SK-N-SH (cell line): Measurements from ENCODE around the gene TPRX1. TPM values are rescaled to one million over a fixed set of nuclear protein-coding genes. Genes with fewer than 3 reads are reported as not detected.

Experiments used
- CTCF ChIA-PET: fragments of 300-600, 350-600 bp; formaldehyde crosslinking; extraction: SDS; loops from one replicate; lab custom pipeline; 2021; lab: Yijun Ruan, JAX
- POLR2A ChIA-PET: fragments of 350-600 bp; sonication (Branson Sonifier 250); formaldehyde crosslinking; extraction: SDS; loops from one replicate; lab custom pipeline; 2020; ENCODE audit warnings: antibody characterized with exemption, inconsistent platforms; lab: Yijun Ruan, JAX
- DNase-seq: peaks from one replicate; pipeline ENCODE4 v3.0.0; 2012
- H2AFZ ChIP-seq: fragments of 200-600 bp; sonication (generic); 2 replicates; pipeline ENCODE4 v1.8.1; 2016; ENCODE audit warnings: antibody characterized with exemption, mild to moderate bottlenecking, low read depth
- H3F3A ChIP-seq: fragments of 200-600 bp; sonication (generic); replicated peaks from 2 replicates; pipeline ENCODE3; 2016; ENCODE audit warnings: antibody characterized with exemption, mild to moderate bottlenecking; ENCODE audit not compliant: insufficient read depth
- H3K27ac ChIP-seq, 2 experiments: fragments of 200-500 bp in 1 of 2; fragments of 200-600 bp in 1 of 2; sonication (Bioruptor generic) in 1 of 2; sonication (generic), shearing (Covaris generic) in 1 of 2; 2 replicates each; pipeline versions ENCODE4 v1.5.1 to v1.6.1; 2014 to 2016; ENCODE audit warnings: low read depth in 2 of 2, inconsistent platforms in 1 of 2, low read length in 1 of 2, mild to moderate bottlenecking in 1 of 2, mixed read lengths in 1 of 2
- H3K27me3 ChIP-seq: fragments of 200-600 bp; sonication (generic), shearing (Covaris generic); 2 replicates; pipeline ENCODE4 v1.6.1; 2016; ENCODE audit warnings: mixed run types; ENCODE audit not compliant: insufficient read depth
- H3K36me3 ChIP-seq, 2 experiments: fragments of 200-500 bp in 1 of 2; fragments of 200-600 bp in 1 of 2; sonication (Bioruptor generic) in 1 of 2; sonication (generic) in 1 of 2; replicated peaks in 1 of 2; 2 replicates each; pipeline versions ENCODE3 to v1.5.1; 2014 to 2016; ENCODE audit warnings: low read length in 1 of 2, mild to moderate bottlenecking in 1 of 2; ENCODE audit not compliant: insufficient read depth in 2 of 2, control insufficient read depth in 1 of 2
- H3K4me1 ChIP-seq, 2 experiments: fragments of 200-500 bp in 1 of 2; fragments of 200-600 bp in 1 of 2; sonication (Bioruptor generic) in 1 of 2; sonication (generic), shearing (Covaris generic) in 1 of 2; 2 replicates each; pipeline versions ENCODE4 v1.5.1 to v1.6.1; 2014 to 2016; ENCODE audit warnings: low read depth in 1 of 2, low read length in 1 of 2, mixed run types in 1 of 2; ENCODE audit not compliant: insufficient read depth in 2 of 2, control insufficient read depth in 1 of 2
- H3K4me2 ChIP-seq: fragments of 200-600 bp; sonication (generic), shearing (Covaris generic); 2 replicates; pipeline ENCODE4 v1.6.1; 2017; ENCODE audit warnings: mixed run types
- H3K4me3 ChIP-seq, 2 experiments: fragments of 200-500 bp in 1 of 2; fragments of 200-600 bp in 1 of 2; sonication (Bioruptor generic) in 1 of 2; sonication (generic), shearing (Covaris generic) in 1 of 2; 2 replicates each; pipeline versions ENCODE4 v1.5.1 to v1.8.1; 2014 to 2016; ENCODE audit warnings: low read depth in 2 of 2, inconsistent platforms in 1 of 2, low read length in 1 of 2, mild to moderate bottlenecking in 1 of 2, mixed read lengths in 1 of 2, moderate library complexity in 1 of 2
- H3K79me2 ChIP-seq: fragments of 200-600 bp; sonication (generic); 2 replicates; pipeline ENCODE4 v1.8.1; 2017; ENCODE audit warnings: mild to moderate bottlenecking; ENCODE audit not compliant: insufficient read depth
- H3K9ac ChIP-seq: fragments of 200-600 bp; sonication (generic); 2 replicates; pipeline ENCODE4 v1.6.1; 2017; ENCODE audit warnings: mixed run types
- H3K9me2 ChIP-seq: fragments of 200-600 bp; sonication (generic); 2 replicates; pipeline ENCODE4 v1.6.1; 2017; ENCODE audit warnings: mixed run types
- H3K9me3 ChIP-seq: fragments of 200-600 bp; sonication (generic); 2 replicates; pipeline ENCODE4 v1.6.1; 2017; ENCODE audit warnings: mixed run types, mild to moderate bottlenecking, moderate library complexity
- H4K20me1 ChIP-seq: fragments of 200-600 bp; sonication (generic); 2 replicates; pipeline ENCODE4 v1.6.1; 2017; ENCODE audit warnings: mild to moderate bottlenecking, mixed run types; ENCODE audit not compliant: insufficient read depth
- ELF1 ChIP-seq: IDR thresholded peaks from 2 replicates; pipeline ENCODE4 v1.4.0; 2012
- EP300 ChIP-seq, 2 experiments: IDR thresholded peaks; 2 replicates each; pipeline versions ENCODE4 v1.4.0 to v1.6.1; 2012; ENCODE audit warnings: borderline replicate concordance in 1 of 2, low read depth in 1 of 2, low read length in 1 of 2
- EZH2phosphoT487 ChIP-seq: fragments of 200-600 bp; sonication (generic); IDR thresholded peaks from 2 replicates; pipeline ENCODE4 v1.6.1; 2017; ENCODE audit warnings: low read depth, mixed run types, mild to moderate bottlenecking, antibody characterized with exemption, moderate library complexity, borderline replicate concordance
- FOXM1 ChIP-seq: IDR thresholded peaks from 2 replicates; pipeline ENCODE4 v1.4.0; 2012; ENCODE audit warnings: low read depth, mild to moderate bottlenecking
- GABPA ChIP-seq: IDR thresholded peaks from 2 replicates; pipeline ENCODE4 v1.4.0; 2012; ENCODE audit warnings: low read depth, mild to moderate bottlenecking
- GATA2 ChIP-seq: sonication (generic); formaldehyde crosslinking; IDR thresholded peaks from 2 replicates; pipeline ENCODE4 v1.5.0; 2020; ENCODE audit warnings: mild to moderate bottlenecking, missing genetic modification reagents
- JUND ChIP-seq: IDR thresholded peaks from 2 replicates; pipeline ENCODE4 v1.4.0; 2012
- MXI1 ChIP-seq: IDR thresholded peaks from 2 replicates; pipeline ENCODE4 v1.6.1; 2012; ENCODE audit warnings: mild to moderate bottlenecking, low read depth, low read length, improper control_type of control experiment
- NRF1 ChIP-seq: IDR thresholded peaks from 2 replicates; pipeline ENCODE4 v1.6.1; 2012; ENCODE audit warnings: low read depth, mild to moderate bottlenecking, low read length
- RAD21 ChIP-seq: IDR thresholded peaks from 2 replicates; pipeline ENCODE4 v1.6.1; 2012; ENCODE audit warnings: mild to moderate bottlenecking, low read length
- RCOR1 ChIP-seq: fragments of 150-350 bp; IDR thresholded peaks from 2 replicates; pipeline ENCODE4 v1.6.1; 2017; ENCODE audit warnings: antibody characterized with exemption, low read length
- RFX5 ChIP-seq: IDR thresholded peaks from 2 replicates; pipeline ENCODE4 v1.6.1; 2012; ENCODE audit warnings: mild to moderate bottlenecking, improper control_type of control experiment, low read length
- RXRA ChIP-seq: IDR thresholded peaks from 2 replicates; pipeline ENCODE4 v1.4.0; 2012; ENCODE audit warnings: low read depth, mild to moderate bottlenecking, borderline replicate concordance
- SIN3A ChIP-seq: IDR thresholded peaks from 2 replicates; pipeline ENCODE4 v1.6.1; 2012; ENCODE audit warnings: low read depth, mild to moderate bottlenecking, low read length, moderate library complexity, borderline replicate concordance
- SMC3 ChIP-seq: IDR thresholded peaks from 2 replicates; pipeline ENCODE4 v1.6.1; 2012; ENCODE audit warnings: low read depth, low read length, improper control_type of control experiment
- TCF12 ChIP-seq: IDR thresholded peaks from 2 replicates; pipeline ENCODE4 v1.4.0; 2012
- TEAD4 ChIP-seq: IDR thresholded peaks from 2 replicates; pipeline ENCODE4 v1.4.0; 2012; ENCODE audit warnings: mild to moderate bottlenecking, borderline replicate concordance; ENCODE audit not compliant: insufficient read depth
- WGBS: methylation state at CpG from one replicate; pipeline ENCODE4 v1.1.6; 2017; ENCODE audit warnings: low lambda C conversion rate; 5-methylcytosine and 5-hydroxymethylcytosine counted together
- polyA plus RNA-seq, 3 experiments: library from polyadenylated mRNA; depleted of rRNA; stranded (reverse); fragments of >200 nt; gene quantifications; 2 replicates each; pipeline ENCODE4 v1.2.3, GENCODE V29; 2012
- TF ChIP-seq, protein P1 (sequence below): IDR thresholded peaks from 2 replicates; pipeline ENCODE4 v1.4.0; 2012; ENCODE audit warnings: low read depth
- TF ChIP-seq, protein P2 (sequence below): fragments of 150-350 bp; IDR thresholded peaks from 2 replicates; pipeline ENCODE4 v1.6.1; 2017; ENCODE audit warnings: antibody characterized with exemption, low read length, low read depth, borderline replicate concordance
- TF ChIP-seq, protein P3 (sequence below): fragments of 200-600 bp; sonication (generic); IDR thresholded peaks from 2 replicates; pipeline ENCODE4 v1.6.1; 2017; ENCODE audit warnings: antibody characterized with exemption, mild to moderate bottlenecking, moderate library complexity

TPRX1 gene
- polyA plus RNA-seq, 1 of the 3 experiments (the other 2 are of a cell fraction): not detected

DNA sequence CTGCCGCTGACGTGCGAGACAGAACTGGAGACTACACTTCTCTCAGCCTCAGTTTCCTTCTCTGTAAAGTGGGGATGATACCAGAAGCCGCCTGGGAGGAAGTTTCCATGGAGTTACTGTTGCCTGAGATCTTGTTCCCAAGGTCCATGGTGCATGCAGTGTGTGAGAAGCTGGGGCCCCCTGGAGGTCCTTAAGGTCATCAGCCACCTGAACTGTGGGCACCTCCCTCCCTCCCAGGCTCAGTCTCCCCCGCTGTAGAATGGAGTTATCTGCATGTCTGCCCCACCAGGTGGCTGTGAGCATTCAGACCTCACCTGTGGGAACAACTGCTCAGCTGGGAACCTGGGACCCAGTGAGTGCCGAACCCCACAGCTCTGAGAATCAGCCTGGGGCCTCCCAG, 20.0 kb upstream of the TPRX1 start:
- no peak for TF ChIP-seq NRF1
- no peak for TF ChIP-seq EZH2phosphoT487
- no peak for TF ChIP-seq MXI1
- TF ChIP-seq, protein P1, sequence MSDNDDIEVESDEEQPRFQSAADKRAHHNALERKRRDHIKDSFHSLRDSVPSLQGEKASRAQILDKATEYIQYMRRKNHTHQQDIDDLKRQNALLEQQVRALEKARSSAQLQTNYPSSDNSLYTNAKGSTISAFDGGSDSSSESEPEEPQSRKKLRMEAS: no peak
- no peak for TF ChIP-seq TCF12
- TF ChIP-seq RCOR1: no peak
- TF ChIP-seq, all 33 proteins: peak for 0
- ChIA-PET CTCF (no interaction called here), POLR2A (no interaction called here)
- Histone ChIP-seq H3K27me3 (peaks cover 23% of the 10 kb centered on the region; the same call in 1 of the 2 replicates), H3K4me1 (no peaks in the 10 kb centered on the region), H3K27ac (no peak overlapping the region), H4K20me1 (no peaks in the 10 kb centered on the region), H3K4me3 (no peak overlapping the region), H3K9ac (no peak overlapping the region), H2AFZ (no peak overlapping the region), H3F3A (no peaks in the 10 kb centered on the region), H3K36me3 (no peaks in the 10 kb centered on the region), H3K9me2 (no peaks in the 10 kb centered on the region), H3K79me2 (no peaks in the 10 kb centered on the region), H3K9me3 (no peaks in the 10 kb centered on the region), H3K4me2 (no peak overlapping the region)
- 6% methylated on average over 2 of the region's 6 CpGs for WGBS
- no peak for DNase-seq

DNA sequence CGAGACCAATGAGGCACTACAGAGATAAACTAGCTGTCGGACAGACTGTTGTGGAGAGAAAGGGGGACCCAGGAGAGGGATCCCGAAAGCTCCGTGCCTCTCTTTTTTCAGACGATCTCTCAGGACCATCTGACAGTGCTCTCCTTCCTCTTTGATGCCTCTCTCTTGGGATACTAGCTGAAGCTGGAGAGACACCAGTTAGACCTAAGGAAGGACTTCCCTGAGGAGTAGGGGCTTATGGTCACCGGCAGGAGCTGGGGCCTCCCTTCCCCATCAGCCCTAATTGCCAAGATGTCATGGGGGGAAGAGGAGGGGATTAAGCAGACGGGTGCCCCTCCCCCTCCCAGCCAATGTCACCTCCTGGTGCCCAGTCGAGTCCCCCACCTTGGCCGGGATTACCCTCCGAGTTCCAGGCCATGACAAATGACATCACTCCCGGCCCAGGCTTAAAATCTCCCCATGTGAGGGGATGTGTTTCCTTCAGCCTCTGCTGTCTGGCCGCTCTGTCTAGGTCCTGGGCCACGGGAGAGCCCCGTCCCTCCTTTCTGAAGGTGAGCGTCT, 17.2 kb upstream of the TPRX1 start, which contains the start of gene CRX:
TSS of gene CRX (plus strand) at position 478 of the 561 bp plus-strand sequence. CDS start 12,507 bp downstream, outside the sequence.
- no peak within 1 kb of the TSS for H3K4me2 ChIP-seq
- POLR2A ChIA-PET: no interaction called here
- no peaks in the 10 kb centered on the region for H3K9me2 ChIP-seq
- WGBS: 29% methylated on average over 11 of the region's 15 CpGs
- H3K27ac ChIP-seq: no peak within 1 kb of the TSS
- no peaks in the 10 kb centered on the region for H3K79me2 ChIP-seq
- H2AFZ ChIP-seq: no peak within 1 kb of the TSS
- no peaks in the 10 kb centered on the region for H3K36me3 ChIP-seq
- H3K9ac ChIP-seq: no peak within 1 kb of the TSS
- CTCF ChIA-PET: no interaction called here
- TF ChIP-seq TEAD4: no peak
- TF ChIP-seq SIN3A: no peak
- TF ChIP-seq RXRA: no peak
- TF ChIP-seq RFX5: no peak
- TF ChIP-seq, protein P2, sequence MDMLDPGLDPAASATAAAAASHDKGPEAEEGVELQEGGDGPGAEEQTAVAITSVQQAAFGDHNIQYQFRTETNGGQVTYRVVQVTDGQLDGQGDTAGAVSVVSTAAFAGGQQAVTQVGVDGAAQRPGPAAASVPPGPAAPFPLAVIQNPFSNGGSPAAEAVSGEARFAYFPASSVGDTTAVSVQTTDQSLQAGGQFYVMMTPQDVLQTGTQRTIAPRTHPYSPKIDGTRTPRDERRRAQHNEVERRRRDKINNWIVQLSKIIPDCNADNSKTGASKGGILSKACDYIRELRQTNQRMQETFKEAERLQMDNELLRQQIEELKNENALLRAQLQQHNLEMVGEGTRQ: no peak
- TF ChIP-seq RCOR1: no peak
- TF ChIP-seq EP300 (IDR thresholded peaks at IDR 0.05; ENCODE audit: borderline replicate concordance in 1 of 2, low read depth in 1 of 2, low read length in 1 of 2): no peak
- no peak for TF ChIP-seq SMC3
- no peak for TF ChIP-seq FOXM1
- TF ChIP-seq GABPA: no peak
- TF ChIP-seq, protein P3, sequence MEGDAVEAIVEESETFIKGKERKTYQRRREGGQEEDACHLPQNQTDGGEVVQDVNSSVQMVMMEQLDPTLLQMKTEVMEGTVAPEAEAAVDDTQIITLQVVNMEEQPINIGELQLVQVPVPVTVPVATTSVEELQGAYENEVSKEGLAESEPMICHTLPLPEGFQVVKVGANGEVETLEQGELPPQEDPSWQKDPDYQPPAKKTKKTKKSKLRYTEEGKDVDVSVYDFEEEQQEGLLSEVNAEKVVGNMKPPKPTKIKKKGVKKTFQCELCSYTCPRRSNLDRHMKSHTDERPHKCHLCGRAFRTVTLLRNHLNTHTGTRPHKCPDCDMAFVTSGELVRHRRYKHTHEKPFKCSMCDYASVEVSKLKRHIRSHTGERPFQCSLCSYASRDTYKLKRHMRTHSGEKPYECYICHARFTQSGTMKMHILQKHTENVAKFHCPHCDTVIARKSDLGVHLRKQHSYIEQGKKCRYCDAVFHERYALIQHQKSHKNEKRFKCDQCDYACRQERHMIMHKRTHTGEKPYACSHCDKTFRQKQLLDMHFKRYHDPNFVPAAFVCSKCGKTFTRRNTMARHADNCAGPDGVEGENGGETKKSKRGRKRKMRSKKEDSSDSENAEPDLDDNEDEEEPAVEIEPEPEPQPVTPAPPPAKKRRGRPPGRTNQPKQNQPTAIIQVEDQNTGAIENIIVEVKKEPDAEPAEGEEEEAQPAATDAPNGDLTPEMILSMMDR: no peak
- no peak for TF ChIP-seq RAD21
- no peak for TF ChIP-seq GATA2 (CRISPR knock-in tag)
- TF ChIP-seq JUND: no peak
- TF ChIP-seq MXI1: no peak
- TF ChIP-seq ELF1: no peak
- peaks cover 47% of the 10 kb centered on the region; the same call in 1 of the 2 replicates for H3K27me3 ChIP-seq
- no peaks in the 10 kb centered on the region for H4K20me1 ChIP-seq
- DNase-seq: no peak
- H3F3A ChIP-seq: no peaks in the 10 kb centered on the region
- no peaks in the 10 kb centered on the region for H3K4me1 ChIP-seq
- H3K4me3 ChIP-seq: no peak within 1 kb of the TSS; a peak in 1 of 4 replicates
- no peaks in the 10 kb centered on the region for H3K9me3 ChIP-seq
